SIG-M5 treated with dmso at 0.1 percent for 504 hours (cell line): Measurements from ENCODE around the gene KRT86.
"Not testable (repeated sequence)": the region's sequence is repeated elsewhere in the genome, so short reads cannot be mapped to it uniquely, and the experiment has no call there.

Experiments
- DNase-seq: peaks from one replicate; lab custom pipeline; 2025; ENCODE audit not compliant: unreplicated experiment; lab: John Stamatoyannopoulos, UW

Gene KRT86

GRCh38 chr12:52238916-52239646 is 35.4 kb upstream of the KRT86 start:
- DNase-seq = no peak

GRCh38 chr12:52239767-52240166 is 34.7 kb upstream of the KRT86 start:
- no peak for DNase-seq

GRCh38 chr12:52240247-52240646 is 34.2 kb upstream of the KRT86 start:
- not testable (repeated sequence) for DNase-seq

GRCh38 chr12:52241205-52241842 is 33.1 kb upstream of the KRT86 start:
- DNase-seq = no peak

- no peak for DNase-seq
Observed at GRCh38 chr12:52242442-52243258, 31.8 kb upstream of the KRT86 start.

- DNase-seq = no peak
Observed at GRCh38 chr12:52243259-52243855, 31.1 kb upstream of the KRT86 start.

- peak; percentile 69 for DNase-seq
Observed at GRCh38 chr12:52243856-52244614, 30.4 kb upstream of the KRT86 start.

GRCh38 chr12:52244615-52244994 is 29.8 kb upstream of the KRT86 start:
- DNase-seq = no peak

- DNase-seq = no peak
Observed at GRCh38 chr12:52245259-52245961, 29.0 kb upstream of the KRT86 start.

GRCh38 chr12:52245962-52246569 is 28.4 kb upstream of the KRT86 start:
- DNase-seq = no peak

- DNase-seq = peak; percentile 58
Observed at GRCh38 chr12:52246720-52247621, 27.5 kb upstream of the KRT86 start.

- DNase-seq = no peak
Observed at GRCh38 chr12:52247622-52248540, 26.6 kb upstream of the KRT86 start.

- no peak for DNase-seq
Observed at GRCh38 chr12:52248541-52249461, 25.6 kb upstream of the KRT86 start.

- no peak for DNase-seq
Observed at GRCh38 chr12:52249511-52250047, 24.9 kb upstream of the KRT86 start.

GRCh38 chr12:52250048-52250990 is 24.1 kb upstream of the KRT86 start:
- no peak for DNase-seq
